Mesothelial cell of epicardium (in vitro differentiated cells): ENCODE measurements around the gene SLC22A2. TPM values are rescaled to one million over a fixed set of nuclear protein-coding genes. Genes with fewer than 3 reads are reported as not detected.

Experiments
- DNase-seq, 2 experiments: peaks; one replicate each; pipeline ENCODE4 v3.0.0; 2021; ENCODE audit warnings: low spot score in 2 of 2; ENCODE audit not compliant: unreplicated experiment in 2 of 2
- H3K27ac Mint-ChIP-seq: 2 replicates; pipeline ENCODE4 v1.8.0; 2021; ENCODE audit warnings: mixed read lengths
- H3K27me3 Mint-ChIP-seq: 2 replicates; pipeline ENCODE4 v1.8.0; 2021; ENCODE audit warnings: low read depth, mixed read lengths
- H3K36me3 Mint-ChIP-seq: 2 replicates; pipeline ENCODE4 v1.8.0; 2021; ENCODE audit warnings: mixed read lengths
- H3K4me1 Mint-ChIP-seq: 2 replicates; pipeline ENCODE4 v1.8.0; 2021; ENCODE audit warnings: mixed read lengths
- H3K4me3 Mint-ChIP-seq: 2 replicates; pipeline ENCODE4 v1.8.0; 2021; ENCODE audit warnings: mild to moderate bottlenecking, moderate library complexity, mixed read lengths
- H3K9me3 Mint-ChIP-seq: 2 replicates; pipeline ENCODE4 v1.8.0; 2021; ENCODE audit warnings: mixed read lengths
- CTCF ChIP-seq: fragments of 200-600 bp; sonication (generic); IDR thresholded peaks from one replicate; pipeline ENCODE4 v1.5.0; 2021; ENCODE audit warnings: antibody characterized with exemption; ENCODE audit not compliant: unreplicated experiment
- total RNA-seq: library from RNA; stranded (reverse); gene quantifications from 3 replicates; pipeline ENCODE4 v1.2.1, GENCODE V29; 2021

The SLC22A2 gene
- total RNA-seq, 1 donor from 2014 or later: 0.07 TPM

DNA sequence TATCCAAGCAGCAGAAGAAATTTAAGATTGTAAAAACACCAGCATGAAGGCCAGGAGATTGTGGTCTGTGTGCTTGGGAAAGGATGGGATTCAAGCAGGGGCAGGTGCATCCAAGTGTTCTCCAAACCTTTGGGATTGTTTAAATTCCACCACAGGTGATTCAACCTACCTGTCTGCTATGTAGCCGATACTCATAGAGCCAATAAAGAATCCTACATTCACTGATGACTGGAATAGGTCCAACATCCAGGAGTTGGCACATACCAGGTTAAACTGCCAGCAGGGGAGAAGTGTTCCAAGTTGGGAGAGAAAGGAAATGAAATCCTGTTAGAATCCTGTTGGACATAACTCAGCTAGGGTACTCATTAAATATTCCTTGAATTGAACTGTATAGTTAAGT, 2.2 kb downstream of the SLC22A2 start:
- no peaks in the 10 kb centered on the region for H3K36me3 Mint-ChIP-seq
- no peak for TF ChIP-seq CTCF
- H3K9me3 Mint-ChIP-seq: no peaks in the 10 kb centered on the region
- peaks cover 33% of the 10 kb centered on the region for H3K4me1 Mint-ChIP-seq
- H3K27me3 Mint-ChIP-seq: peaks cover 20% of the 10 kb centered on the region
- H3K27ac Mint-ChIP-seq: no peak overlapping the region
- no peak overlapping the region for H3K4me3 Mint-ChIP-seq
- no peak for DNase-seq

GRCh38 chr6:160254467-160255312, 3.9 kb downstream of the SLC22A2 start:
- DNase-seq: no peak
- H3K27ac Mint-ChIP-seq: no peak overlapping the region
- no peaks in the 10 kb centered on the region for H3K36me3 Mint-ChIP-seq
- H3K9me3 Mint-ChIP-seq: no peaks in the 10 kb centered on the region
- H3K4me1 Mint-ChIP-seq: peaks cover 26% of the 10 kb centered on the region
- TF ChIP-seq CTCF: no peak
- no peak overlapping the region for H3K4me3 Mint-ChIP-seq
- H3K27me3 Mint-ChIP-seq: peaks cover 21% of the 10 kb centered on the region

GRCh38 chr6:160253714-160254113, 4.9 kb downstream of the SLC22A2 start:
- Mint-ChIP-seq H3K27ac (no peak overlapping the region), H3K36me3 (no peaks in the 10 kb centered on the region), H3K9me3 (no peaks in the 10 kb centered on the region), H3K27me3 (peaks cover 21% of the 10 kb centered on the region), H3K4me3 (no peak overlapping the region), H3K4me1 (peaks cover 18% of the 10 kb centered on the region)
- no peak for TF ChIP-seq CTCF
- no peak for DNase-seq

- Mint-ChIP-seq H3K27me3 (peaks cover 21% of the 10 kb centered on the region), H3K9me3 (no peaks in the 10 kb centered on the region), H3K27ac (no peak overlapping the region), H3K4me3 (no peak overlapping the region), H3K4me1 (peaks cover 21% of the 10 kb centered on the region), H3K36me3 (no peaks in the 10 kb centered on the region)
- no peak for TF ChIP-seq CTCF
- no peak for DNase-seq
Measured at GRCh38 chr6:160253292-160253691, 5.3 kb downstream of the SLC22A2 start.

- H3K4me1 Mint-ChIP-seq: peaks cover 31% of the 10 kb centered on the region
- no peak overlapping the region for H3K27ac Mint-ChIP-seq
- no peak for TF ChIP-seq CTCF
- DNase-seq: no peak
- H3K9me3 Mint-ChIP-seq: no peaks in the 10 kb centered on the region
- no peaks in the 10 kb centered on the region for H3K36me3 Mint-ChIP-seq
- H3K4me3 Mint-ChIP-seq: no peak overlapping the region
- peaks cover 19% of the 10 kb centered on the region for H3K27me3 Mint-ChIP-seq
Measured at GRCh38 chr6:160252073-160252813, 6.4 kb downstream of the SLC22A2 start.
